GM12874 (cell line): ENCODE results near the gene HMBS.

ENCODE experiments used
- TF ChIP-seq, protein P1 (sequence below): IDR thresholded peaks from 2 replicates; pipeline ENCODE4 v1.5.1; 2011; ENCODE audit warnings: low read depth, mild to moderate bottlenecking, control low read depth, low read length, moderate library complexity; ENCODE audit not compliant: insufficient read depth

The HMBS gene

DNA sequence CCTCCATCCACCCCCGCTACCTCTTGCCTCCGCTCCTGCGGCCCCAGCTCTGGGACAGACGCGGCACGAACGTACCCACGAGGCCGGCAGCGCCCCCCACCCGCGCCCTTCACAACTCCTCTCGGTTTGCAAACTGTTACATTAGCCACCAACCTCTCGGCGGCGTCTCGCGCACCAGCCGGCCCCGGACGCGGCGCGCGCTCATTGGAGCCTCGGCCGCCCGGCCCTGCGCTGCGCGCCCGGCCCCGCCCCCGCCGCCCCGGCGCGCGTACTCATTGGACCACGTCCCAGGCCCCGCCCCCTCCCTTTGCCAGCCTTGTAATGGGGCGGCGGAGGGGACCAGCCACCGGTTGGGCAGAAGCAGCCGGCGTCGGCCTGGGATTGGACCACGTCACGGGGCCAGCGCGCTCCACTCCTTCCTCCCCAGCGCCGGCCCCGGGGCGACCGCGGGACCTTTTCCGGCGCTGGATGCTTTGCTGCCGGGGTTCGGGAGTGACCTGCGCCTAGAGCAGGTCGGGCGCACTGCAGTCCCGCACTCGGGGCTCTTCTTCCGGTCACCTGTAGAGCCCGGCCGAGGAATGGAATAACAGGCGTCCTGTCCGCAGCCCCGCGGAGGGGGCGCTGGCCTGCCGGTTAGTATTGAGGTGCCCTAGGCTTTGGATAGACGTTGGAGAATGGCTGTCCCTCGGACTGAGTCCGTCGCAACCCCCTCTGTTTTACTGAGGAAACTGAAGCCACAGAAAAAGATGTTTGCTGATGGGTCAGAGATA, 27.5 kb upstream of the HMBS start, which contains the start of gene HYOU1:
HYOU1 (minus strand) TSS at position 206 of the 770 bp plus-strand sequence. CDS start 1,045 bp downstream, outside the sequence.
- TF ChIP-seq, protein P1, sequence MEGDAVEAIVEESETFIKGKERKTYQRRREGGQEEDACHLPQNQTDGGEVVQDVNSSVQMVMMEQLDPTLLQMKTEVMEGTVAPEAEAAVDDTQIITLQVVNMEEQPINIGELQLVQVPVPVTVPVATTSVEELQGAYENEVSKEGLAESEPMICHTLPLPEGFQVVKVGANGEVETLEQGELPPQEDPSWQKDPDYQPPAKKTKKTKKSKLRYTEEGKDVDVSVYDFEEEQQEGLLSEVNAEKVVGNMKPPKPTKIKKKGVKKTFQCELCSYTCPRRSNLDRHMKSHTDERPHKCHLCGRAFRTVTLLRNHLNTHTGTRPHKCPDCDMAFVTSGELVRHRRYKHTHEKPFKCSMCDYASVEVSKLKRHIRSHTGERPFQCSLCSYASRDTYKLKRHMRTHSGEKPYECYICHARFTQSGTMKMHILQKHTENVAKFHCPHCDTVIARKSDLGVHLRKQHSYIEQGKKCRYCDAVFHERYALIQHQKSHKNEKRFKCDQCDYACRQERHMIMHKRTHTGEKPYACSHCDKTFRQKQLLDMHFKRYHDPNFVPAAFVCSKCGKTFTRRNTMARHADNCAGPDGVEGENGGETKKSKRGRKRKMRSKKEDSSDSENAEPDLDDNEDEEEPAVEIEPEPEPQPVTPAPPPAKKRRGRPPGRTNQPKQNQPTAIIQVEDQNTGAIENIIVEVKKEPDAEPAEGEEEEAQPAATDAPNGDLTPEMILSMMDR, result peak; percentile 30

DNA sequence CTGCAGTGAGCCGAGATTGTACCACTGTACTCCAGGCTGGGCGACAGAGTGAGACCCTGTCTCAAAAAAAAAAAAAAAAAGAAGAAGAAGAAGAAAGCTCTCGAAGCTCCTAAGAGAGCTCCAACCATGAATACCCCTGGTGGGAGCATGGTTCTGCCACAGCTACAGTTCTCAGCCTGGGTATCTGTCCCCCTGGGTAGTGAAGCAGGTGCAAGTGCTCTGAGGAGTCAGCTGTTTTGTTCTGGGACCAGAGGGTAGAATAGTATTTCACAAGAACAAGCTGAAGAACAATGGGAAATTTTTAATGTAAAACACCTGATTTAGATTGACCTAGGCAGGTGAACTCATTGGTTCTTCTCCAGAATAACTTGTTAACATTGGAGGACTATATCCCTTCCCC, 23.4 kb upstream of the HMBS start:
- TF ChIP-seq, protein P1, result no peak

DNA sequence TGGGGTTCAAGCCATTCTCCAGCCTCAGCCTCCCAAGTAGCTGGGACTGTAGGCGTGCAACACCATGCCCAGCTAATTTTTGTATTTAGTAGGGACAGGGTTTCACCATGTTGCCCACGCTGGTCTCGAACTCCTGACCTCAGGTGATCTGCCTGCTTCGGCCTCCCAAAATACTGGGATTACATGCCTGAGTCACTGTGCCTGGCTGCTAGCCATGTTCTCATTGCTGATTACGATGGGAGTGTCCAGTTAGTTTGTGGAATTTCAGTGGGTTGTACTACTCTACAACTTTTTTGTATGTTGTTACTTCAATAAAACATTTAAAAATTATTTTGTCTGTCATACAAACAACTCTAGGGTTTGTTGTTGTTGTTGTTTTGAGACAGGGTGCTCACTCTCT, 21.9 kb upstream of the HMBS start:
- TF ChIP-seq, protein P1, result no peak

DNA sequence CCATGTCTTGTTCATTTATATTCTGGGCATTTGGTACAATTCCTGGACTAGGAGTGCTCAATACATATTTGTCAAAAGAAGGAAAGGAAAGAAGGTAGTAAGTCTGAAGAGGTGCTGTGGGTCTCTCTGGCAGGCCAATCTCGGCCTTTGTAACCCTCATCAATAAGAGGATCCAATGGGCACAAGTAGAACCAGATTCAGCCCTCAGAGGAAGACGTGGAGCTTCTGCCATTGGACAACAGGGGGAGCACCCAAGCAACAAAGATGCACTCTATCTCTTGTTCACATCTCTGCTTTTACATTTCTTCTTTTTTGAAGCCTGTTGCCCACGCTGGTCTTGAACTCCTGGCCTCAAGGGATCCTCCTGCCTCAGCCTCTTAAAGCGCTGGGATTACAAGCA, 19.3 kb upstream of the HMBS start:
- TF ChIP-seq, protein P1, result peak; percentile 69

DNA sequence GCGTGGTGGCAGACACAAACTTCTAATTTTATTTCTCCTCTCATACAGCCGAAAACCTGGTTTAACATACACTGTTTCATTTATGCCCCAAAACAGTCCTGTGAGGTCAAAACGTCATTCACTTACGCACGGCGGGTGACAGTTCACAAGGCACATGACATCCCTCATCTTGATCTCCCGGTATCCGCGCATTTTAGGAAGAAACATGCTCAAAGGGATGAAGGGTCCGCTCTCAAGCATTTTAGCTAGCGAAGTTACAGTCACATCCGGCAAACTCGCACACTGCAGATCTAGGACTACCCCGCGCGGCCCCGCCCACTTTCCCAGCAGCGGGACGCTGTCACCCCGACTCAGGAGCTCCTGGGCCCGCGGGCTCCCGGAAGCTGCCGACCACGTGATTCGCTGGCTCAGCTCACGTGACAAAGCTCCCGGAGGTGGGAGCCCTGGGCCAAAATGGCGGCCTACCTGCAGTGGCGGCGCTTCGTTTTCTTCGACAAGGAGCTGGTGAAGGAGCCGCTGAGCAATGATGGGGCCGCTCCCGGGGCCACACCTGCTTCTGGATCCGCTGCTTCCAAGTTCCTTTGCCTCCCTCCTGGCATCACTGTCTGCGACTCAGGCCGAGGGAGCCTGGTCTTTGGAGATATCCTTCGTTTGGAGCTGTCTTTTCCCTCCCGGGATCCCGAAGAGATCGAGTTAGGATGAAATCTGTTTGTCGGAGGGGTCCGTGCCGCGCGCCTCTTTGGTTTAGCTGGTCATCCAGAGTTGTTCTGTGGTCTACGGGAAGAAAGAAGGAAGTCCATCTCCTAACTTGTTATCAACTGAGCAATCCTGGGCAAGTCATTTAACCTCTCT, 17.1 kb upstream of the HMBS start, which contains the start of gene VPS11:
VPS11 (plus strand) TSS at position 448 of the 852 bp plus-strand sequence; CDS start at position 454, 6 bp downstream.
- TF ChIP-seq, protein P1, result no peak

DNA sequence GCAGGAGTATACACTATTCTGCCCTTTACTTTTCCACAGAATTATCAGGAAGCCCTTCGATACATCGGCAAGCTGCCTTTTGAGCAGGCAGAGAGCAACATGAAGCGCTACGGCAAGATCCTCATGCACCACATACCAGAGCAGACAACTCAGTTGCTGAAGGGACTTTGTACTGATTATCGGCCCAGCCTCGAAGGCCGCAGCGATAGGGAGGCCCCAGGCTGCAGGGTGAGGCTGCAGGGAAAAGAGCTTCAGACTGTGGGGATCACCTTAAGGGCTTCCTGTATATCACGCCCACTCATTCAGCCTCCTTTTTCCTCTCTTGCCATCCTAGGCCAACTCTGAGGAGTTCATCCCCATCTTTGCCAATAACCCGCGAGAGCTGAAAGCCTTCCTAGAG, 6.8 kb upstream of the HMBS start:
- TF ChIP-seq, protein P1, result no peak

DNA sequence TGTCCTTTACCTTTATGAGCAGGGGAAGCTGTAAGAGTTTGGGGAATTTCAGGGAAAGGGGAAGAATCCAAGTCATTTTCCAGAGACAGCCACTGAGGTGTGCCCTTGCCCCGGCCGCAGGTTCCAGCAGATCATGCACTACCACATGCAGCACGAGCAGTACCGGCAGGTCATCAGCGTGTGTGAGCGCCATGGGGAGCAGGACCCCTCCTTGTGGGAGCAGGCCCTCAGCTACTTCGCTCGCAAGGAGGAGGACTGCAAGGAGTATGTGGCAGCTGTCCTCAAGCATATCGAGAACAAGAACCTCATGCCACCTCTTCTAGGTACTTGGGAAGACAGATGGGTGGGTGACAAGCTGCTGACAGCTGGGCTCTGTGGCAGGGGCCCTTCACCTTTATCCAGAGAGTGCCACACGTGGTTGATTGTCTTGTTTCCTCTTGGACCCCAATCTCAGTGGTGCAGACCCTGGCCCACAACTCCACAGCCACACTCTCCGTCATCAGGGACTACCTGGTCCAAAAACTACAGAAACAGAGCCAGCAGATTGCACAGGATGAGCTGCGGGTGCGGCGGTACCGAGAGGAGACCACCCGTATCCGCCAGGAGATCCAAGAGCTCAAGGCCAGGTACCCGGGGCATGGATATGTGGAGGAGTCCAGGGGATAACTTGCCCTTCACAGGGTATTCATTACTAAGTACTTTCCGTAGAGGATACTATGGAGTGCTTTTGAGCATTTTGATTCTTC, 5.8 kb upstream of the HMBS start:
- TF ChIP-seq, protein P1, result no peak
